ENCODE measurements around the gene CBX7.

GRCh38 chr22:39132281-39132680 is 20.2 kb downstream of the CBX7 start:
- TF ChIP-seq CTCF (IDR thresholded peaks at IDR 0.05) (no peak), POLR2AphosphoS5 (IDR thresholded peaks at IDR 0.05) (no peak)
